Measurements from ENCODE around the gene KLK10.

DNA sequence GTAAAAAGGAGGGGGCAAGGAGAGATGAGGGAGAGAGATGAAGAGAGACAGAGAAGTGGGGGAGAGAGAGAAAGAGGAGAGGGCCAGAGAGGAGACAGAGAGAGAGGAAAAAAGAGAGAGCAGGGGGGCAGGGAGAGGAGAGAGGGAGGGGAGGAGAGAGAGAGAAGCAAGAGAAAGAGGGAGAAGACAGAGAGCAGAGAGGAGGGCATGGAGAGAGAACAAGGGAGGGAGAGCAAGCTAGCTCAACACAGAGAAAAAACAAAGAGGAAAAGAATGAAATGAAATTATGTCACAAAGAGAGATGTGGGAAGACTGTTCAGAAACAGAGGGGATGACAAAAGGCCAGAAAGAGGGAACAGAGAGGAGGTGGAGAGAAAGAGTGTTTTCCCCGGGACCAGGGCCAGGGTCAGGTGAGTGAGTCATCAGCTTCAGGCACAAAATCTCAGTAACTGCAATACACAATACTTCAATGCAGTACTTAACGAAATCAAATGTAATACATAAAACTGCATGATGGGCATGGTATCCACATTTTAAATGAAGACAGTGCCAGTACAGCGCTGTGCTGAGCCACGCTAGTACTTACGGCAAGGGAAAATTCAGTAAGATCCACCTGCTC is 40.6 kb downstream of the KLK10 start:
- TF ChIP-seq, protein P1, sequence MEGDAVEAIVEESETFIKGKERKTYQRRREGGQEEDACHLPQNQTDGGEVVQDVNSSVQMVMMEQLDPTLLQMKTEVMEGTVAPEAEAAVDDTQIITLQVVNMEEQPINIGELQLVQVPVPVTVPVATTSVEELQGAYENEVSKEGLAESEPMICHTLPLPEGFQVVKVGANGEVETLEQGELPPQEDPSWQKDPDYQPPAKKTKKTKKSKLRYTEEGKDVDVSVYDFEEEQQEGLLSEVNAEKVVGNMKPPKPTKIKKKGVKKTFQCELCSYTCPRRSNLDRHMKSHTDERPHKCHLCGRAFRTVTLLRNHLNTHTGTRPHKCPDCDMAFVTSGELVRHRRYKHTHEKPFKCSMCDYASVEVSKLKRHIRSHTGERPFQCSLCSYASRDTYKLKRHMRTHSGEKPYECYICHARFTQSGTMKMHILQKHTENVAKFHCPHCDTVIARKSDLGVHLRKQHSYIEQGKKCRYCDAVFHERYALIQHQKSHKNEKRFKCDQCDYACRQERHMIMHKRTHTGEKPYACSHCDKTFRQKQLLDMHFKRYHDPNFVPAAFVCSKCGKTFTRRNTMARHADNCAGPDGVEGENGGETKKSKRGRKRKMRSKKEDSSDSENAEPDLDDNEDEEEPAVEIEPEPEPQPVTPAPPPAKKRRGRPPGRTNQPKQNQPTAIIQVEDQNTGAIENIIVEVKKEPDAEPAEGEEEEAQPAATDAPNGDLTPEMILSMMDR (IDR thresholded peaks at IDR 0.05), result no peak
- no peak for TF ChIP-seq POLR2A (IDR thresholded peaks at IDR 0.05)

Measured in vagina (tissue), 2 donors.